HFFc6 (cell line): Measurements from ENCODE around the gene OPCML. TPM values are rescaled to one million over a fixed set of nuclear protein-coding genes. Genes with fewer than 3 reads are reported as not detected.
A peak's percentile ranks its signal among the peaks of the same experiment; 100 is the strongest.

Source experiments
- DNase-seq: peaks from one replicate; pipeline ENCODE4 v3.0.0-alpha.2; 2018
- H3K27ac Mint-ChIP-seq: 2 replicates; pipeline ENCODE4 v1.8.0; 2020; ENCODE audit warnings: mild to moderate bottlenecking, mixed read lengths
- H3K27me3 Mint-ChIP-seq: 2 replicates; pipeline ENCODE4 v1.8.0; 2021; ENCODE audit warnings: mild to moderate bottlenecking, moderate library complexity, mixed read lengths; ENCODE audit not compliant: insufficient read depth
- H3K36me3 Mint-ChIP-seq: 2 replicates; pipeline ENCODE4 v1.8.0; 2021; ENCODE audit warnings: low read depth, mixed read lengths
- H3K4me1 Mint-ChIP-seq: 2 replicates; pipeline ENCODE4 v1.8.0; 2020; ENCODE audit warnings: low read depth, mixed read lengths
- H3K4me3 Mint-ChIP-seq: 2 replicates; pipeline ENCODE4 v1.8.0; 2020; ENCODE audit warnings: mild to moderate bottlenecking, moderate library complexity, mixed read lengths
- H3K9me3 Mint-ChIP-seq: 2 replicates; pipeline ENCODE4 v1.8.0; 2020; ENCODE audit warnings: mild to moderate bottlenecking, mixed read lengths
- total RNA-seq, 6 experiments: library from RNA; stranded (reverse); fragmentation: NEBNext Ultra II Directional; extraction: Animal tissue kit (Norgen Biotek cat#: 25700); gene quantifications; 2 replicates in 1 of 6; 3 replicates in 5 of 6; pipeline ENCODE4 v1.2.3, GENCODE V29; 2021
- TF ChIP-seq, protein P1 (sequence below): fragments of 200-600 bp; sonication (generic); IDR thresholded peaks from 2 replicates; pipeline ENCODE4 v1.5.0; 2021; ENCODE audit warnings: antibody characterized with exemption, mild to moderate bottlenecking

The OPCML gene
- total RNA-seq, 6 experiments from 2014 or later = 0.11 to 1.7 (median 0.33) TPM

- no peak overlapping the region for H3K4me3 Mint-ChIP-seq
- H3K4me1 Mint-ChIP-seq = no peaks in the 10 kb centered on the region
- no peaks in the 10 kb centered on the region; the same call in 1 of the 2 replicates for H3K9me3 Mint-ChIP-seq
- H3K36me3 Mint-ChIP-seq = no peaks in the 10 kb centered on the region
- no peaks in the 10 kb centered on the region; the same call in 1 of the 2 replicates for H3K27me3 Mint-ChIP-seq
- no peak for DNase-seq
- no peak overlapping the region for H3K27ac Mint-ChIP-seq
- TF ChIP-seq, protein P1, sequence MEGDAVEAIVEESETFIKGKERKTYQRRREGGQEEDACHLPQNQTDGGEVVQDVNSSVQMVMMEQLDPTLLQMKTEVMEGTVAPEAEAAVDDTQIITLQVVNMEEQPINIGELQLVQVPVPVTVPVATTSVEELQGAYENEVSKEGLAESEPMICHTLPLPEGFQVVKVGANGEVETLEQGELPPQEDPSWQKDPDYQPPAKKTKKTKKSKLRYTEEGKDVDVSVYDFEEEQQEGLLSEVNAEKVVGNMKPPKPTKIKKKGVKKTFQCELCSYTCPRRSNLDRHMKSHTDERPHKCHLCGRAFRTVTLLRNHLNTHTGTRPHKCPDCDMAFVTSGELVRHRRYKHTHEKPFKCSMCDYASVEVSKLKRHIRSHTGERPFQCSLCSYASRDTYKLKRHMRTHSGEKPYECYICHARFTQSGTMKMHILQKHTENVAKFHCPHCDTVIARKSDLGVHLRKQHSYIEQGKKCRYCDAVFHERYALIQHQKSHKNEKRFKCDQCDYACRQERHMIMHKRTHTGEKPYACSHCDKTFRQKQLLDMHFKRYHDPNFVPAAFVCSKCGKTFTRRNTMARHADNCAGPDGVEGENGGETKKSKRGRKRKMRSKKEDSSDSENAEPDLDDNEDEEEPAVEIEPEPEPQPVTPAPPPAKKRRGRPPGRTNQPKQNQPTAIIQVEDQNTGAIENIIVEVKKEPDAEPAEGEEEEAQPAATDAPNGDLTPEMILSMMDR = no peak
These were observed 667.3 kb downstream of the OPCML start for GRCh38 chr11:132864811-132865576.

GRCh38 chr11:132862933-132863332 is 669.4 kb downstream of the OPCML start:
- DNase-seq = no peak
- Mint-ChIP-seq H3K4me3 (no peak overlapping the region), H3K27me3 (no peaks in the 10 kb centered on the region), H3K36me3 (no peaks in the 10 kb centered on the region), H3K4me1 (no peaks in the 10 kb centered on the region), H3K27ac (no peak overlapping the region), H3K9me3 (no peaks in the 10 kb centered on the region; the same call in 1 of the 2 replicates)
- TF ChIP-seq, protein P1 = no peak

DNA sequence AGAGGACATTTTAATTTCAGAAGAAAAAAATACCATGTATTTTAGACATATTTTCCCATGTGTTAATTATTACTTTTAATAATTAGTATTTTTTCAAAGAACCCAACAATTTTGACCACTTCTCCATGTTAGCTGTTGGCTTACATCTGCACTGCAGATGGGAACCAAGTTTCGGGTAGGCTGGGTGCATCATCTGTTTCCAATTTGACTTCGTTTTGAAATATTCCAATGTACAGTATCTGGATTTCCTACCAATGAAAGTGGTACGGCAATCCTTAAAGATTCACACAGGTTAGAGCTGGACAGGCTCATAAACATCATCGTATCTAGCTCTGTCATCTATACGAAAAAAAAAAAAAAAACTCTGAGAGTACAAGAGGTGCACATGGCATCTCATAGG is 670.2 kb downstream of the OPCML start:
- Mint-ChIP-seq H3K36me3 (no peaks in the 10 kb centered on the region), H3K4me3 (no peak overlapping the region), H3K27ac (no peak overlapping the region), H3K27me3 (no peaks in the 10 kb centered on the region), H3K4me1 (no peaks in the 10 kb centered on the region), H3K9me3 (no peaks in the 10 kb centered on the region; the same call in 1 of the 2 replicates)
- TF ChIP-seq, protein P1 = no peak
- DNase-seq = no peak

DNA sequence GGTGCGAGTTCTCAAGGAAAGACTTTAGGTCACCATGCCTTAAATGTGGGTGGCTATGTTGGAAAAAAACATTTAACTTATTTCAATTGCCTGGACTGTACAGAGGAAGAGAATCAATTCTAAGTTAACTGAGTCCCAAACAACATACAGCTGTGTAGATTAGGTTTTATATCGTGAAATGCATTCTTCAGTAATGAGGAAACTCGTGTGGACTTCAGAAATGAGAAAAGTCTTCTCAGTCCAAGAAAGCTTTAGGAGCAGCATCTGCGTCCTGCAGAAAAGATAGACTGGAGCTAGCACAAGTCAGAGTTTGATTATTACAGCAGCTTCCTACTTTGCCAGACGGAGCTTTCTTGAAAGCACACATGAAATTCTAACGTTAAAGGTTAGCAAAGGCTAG is 673.0 kb downstream of the OPCML start:
- DNase-seq = no peak
- no peaks in the 10 kb centered on the region; the same call in 1 of the 2 replicates for H3K4me1 Mint-ChIP-seq
- H3K9me3 Mint-ChIP-seq = peaks cover 9% of the 10 kb centered on the region
- TF ChIP-seq, protein P1 = no peak
- H3K27me3 Mint-ChIP-seq = no peaks in the 10 kb centered on the region
- no peak overlapping the region for H3K4me3 Mint-ChIP-seq
- peaks cover 8% of the 10 kb centered on the region for H3K36me3 Mint-ChIP-seq
- no peak overlapping the region for H3K27ac Mint-ChIP-seq

- no peak overlapping the region for H3K4me3 Mint-ChIP-seq
- DNase-seq = peak; percentile 16
- no peaks in the 10 kb centered on the region; the same call in 1 of the 2 replicates for H3K27me3 Mint-ChIP-seq
- peaks cover 8% of the 10 kb centered on the region for H3K36me3 Mint-ChIP-seq
- H3K27ac Mint-ChIP-seq = no peak overlapping the region
- TF ChIP-seq, protein P1 = peak; percentile 47
- no peaks in the 10 kb centered on the region; the same call in 1 of the 2 replicates for H3K4me1 Mint-ChIP-seq
- peaks cover 9% of the 10 kb centered on the region for H3K9me3 Mint-ChIP-seq
These were observed 674.1 kb downstream of the OPCML start for GRCh38 chr11:132858223-132858622.
